OCI-M2 (cell line): ENCODE measurements around the gene C6orf89.
"Not testable (repeated sequence)": the region's sequence is repeated elsewhere in the genome, so short reads cannot be mapped to it uniquely, and the experiment has no call there.

ENCODE experiments used
- DNase-seq: peaks from one replicate; lab custom pipeline; 2025; ENCODE audit not compliant: unreplicated experiment; lab: John Stamatoyannopoulos, UW

Gene C6orf89

GRCh38 chr6:36920049-36920448 lies 34.3 kb downstream of the C6orf89 start:
- DNase-seq: no peak

DNA sequence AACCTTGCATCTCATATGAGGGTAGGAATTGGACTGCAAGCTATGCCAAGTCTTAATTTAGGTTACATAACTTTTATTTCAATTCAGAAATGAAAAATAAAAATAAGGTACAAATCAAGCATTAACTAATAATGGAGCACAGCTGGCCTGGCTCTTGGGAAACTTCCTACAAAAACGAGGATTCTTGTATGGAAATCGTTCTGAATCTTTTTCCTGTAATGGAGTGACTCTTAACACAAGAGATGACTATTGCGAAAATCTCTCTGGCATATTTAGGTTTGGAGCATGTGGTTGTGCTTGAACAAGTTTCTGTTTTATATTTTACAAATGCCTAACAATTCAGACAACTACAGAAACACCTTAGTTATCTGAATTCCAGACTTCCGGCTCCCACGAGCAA lies 34.8 kb downstream of the C6orf89 start:
- DNase-seq: no peak

GRCh38 chr6:36924131-36924530 lies 38.4 kb downstream of the C6orf89 start:
- DNase-seq: no peak

GRCh38 chr6:36924778-36925374 lies 39.1 kb downstream of the C6orf89 start:
- DNase-seq: no peak

- DNase-seq: no peak
Observed at GRCh38 chr6:36925809-36926208, 40.1 kb downstream of the C6orf89 start.

GRCh38 chr6:36926708-36927513 lies 41.2 kb downstream of the C6orf89 start:
- DNase-seq: no peak

GRCh38 chr6:36927691-36928546 lies 42.2 kb downstream of the C6orf89 start:
- no peak for DNase-seq

- no peak for DNase-seq
Observed at GRCh38 chr6:36928547-36928918, 42.8 kb downstream of the C6orf89 start.

- no peak for DNase-seq
Observed at GRCh38 chr6:36929152-36929551, 43.4 kb downstream of the C6orf89 start.

DNA sequence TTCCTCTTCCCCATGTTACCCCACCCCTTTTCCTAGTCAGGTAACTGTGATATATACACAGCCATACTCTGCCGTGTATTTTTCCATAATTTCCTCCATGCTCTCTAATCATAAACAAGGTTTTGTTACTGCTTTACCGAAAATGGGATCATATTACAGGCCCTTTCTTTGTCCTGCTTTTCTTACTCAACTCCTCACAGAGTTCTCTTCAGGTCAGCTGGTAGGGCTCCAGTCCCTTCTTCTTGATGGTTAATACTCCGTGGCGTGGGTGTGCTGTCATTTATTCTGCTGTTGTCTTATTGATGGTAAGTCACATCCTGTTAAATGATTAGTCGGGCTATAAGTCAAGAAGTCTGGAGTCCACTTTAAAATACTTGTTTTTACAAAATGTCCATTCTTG lies 43.9 kb downstream of the C6orf89 start:
- no peak for DNase-seq

DNA sequence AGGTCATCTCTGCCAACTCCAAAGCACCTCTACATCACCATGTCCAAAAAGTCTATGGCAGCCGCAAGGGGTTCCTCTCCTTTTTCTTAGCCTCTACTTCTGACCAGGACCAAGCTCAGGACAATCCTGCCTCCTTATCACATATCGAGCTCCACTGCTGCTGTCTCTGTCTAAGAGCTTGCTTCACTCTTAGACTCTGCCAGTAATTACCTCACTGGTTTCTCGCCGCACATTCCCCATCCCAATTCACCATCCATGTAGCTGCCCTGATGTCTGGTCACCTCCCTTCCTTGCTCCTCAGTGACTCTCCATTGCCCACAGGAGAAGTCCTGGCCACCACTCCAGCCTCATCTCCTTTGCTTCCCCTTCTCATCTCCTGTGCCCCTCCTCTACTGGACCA lies 44.7 kb downstream of the C6orf89 start:
- DNase-seq: no peak

GRCh38 chr6:36933102-36933501 lies 47.4 kb downstream of the C6orf89 start:
- DNase-seq: no peak

DNA sequence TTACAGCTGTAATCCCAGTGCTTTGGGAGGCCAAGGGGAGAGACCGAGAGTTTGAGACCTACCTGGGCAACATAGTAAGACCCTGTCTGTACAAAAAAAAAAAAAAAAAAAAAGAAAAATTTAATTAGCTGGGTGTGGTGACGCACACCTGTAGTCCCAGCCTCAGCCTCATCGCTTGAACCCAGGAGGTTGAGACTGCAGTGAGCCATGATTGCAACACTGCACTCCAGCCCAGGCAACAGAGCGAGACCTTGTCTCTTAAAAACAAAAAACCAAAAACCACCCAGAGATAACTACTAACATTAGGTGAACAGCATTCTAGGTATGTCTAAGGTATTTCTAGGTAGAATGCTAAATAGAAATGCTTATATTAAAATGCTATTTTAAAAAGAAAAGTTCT lies 47.8 kb downstream of the C6orf89 start:
- DNase-seq: no peak

GRCh38 chr6:36934901-36935300 lies 49.1 kb downstream of the C6orf89 start:
- no peak for DNase-seq

DNA sequence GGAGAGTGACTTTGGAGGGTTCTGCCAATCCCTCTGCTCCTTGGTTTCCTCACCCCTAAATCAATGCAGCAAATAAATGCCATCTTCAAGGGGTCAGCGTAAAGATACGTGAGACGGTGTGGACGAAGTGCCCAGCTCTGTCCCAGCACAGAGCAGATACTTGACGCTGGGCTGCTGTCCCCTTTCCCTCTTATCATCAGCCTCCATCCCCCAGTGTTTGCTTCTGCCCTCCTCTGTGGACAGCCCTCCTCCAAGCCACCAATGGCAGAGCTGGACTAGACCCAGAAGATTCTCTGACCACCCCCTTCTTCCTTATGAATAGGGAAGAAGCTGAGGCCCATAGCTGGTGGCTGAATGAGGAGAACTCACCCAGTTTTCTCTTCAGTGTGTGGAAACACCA lies 51.1 kb downstream of the C6orf89 start:
- no peak for DNase-seq

DNA sequence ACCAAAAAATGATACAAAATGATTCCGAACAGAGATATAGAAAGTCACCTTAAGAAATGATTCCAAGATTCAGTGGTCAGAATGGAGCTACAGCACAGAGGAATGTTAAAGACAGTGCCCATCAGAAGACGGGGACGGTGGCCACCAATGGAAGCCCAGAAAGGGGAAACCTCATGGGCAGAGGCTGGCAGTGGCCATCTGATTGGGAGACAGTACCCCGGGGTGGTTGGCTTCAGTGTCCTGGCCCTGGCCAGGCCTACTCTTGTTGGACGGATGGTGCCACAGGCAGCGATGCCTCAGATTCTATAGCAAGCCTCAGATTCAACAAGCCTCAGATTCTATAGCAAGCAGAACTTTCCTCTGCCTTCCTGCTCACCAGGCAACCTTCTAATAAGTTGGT lies 52.1 kb downstream of the C6orf89 start:
- DNase-seq: no peak

GRCh38 chr6:36938536-36938935 lies 52.8 kb downstream of the C6orf89 start:
- no peak for DNase-seq

GRCh38 chr6:36939005-36939404 lies 53.3 kb downstream of the C6orf89 start:
- not testable (repeated sequence) for DNase-seq

- DNase-seq: no peak
Observed at GRCh38 chr6:36940027-36940426, 54.3 kb downstream of the C6orf89 start.

DNA sequence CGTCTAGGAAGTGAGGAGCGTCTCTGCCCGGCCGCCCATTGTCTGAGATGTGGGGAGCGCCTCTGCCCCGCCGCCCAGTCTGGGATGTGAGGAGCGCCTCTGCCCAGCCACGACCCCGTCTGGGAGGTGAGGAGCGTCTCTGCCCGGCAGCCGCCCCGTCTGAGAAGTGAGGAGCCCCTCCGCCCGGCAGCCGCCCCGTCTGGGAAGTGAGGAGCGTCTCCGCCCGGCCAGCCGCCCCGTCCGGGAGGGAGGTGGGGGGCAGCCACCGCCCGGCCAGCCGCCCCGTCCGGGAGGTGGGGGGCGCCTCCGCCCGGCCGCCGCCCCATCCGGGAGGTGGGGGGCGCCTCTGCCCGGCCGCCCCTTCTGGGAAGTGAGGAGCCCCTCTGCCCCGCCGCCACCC lies 55.8 kb downstream of the C6orf89 start:
- not testable (repeated sequence) for DNase-seq

GRCh38 chr6:36942329-36942728 lies 56.6 kb downstream of the C6orf89 start:
- not testable (repeated sequence) for DNase-seq

GRCh38 chr6:36944650-36945049 lies 58.9 kb downstream of the C6orf89 start:
- DNase-seq: no peak
